GM21717 (cell line): ENCODE measurements around the gene CTSZ.
"Not testable (repeated sequence)": the region's sequence is repeated elsewhere in the genome, so short reads cannot be mapped to it uniquely, and the experiment has no call there.

ENCODE experiments used
- ATAC-seq: cut with Tn5 transposase; IDR thresholded peaks from one replicate; pipeline ENCODE4 v1.9.1; 2021; ENCODE audit warnings: mild to moderate bottlenecking, moderate library complexity; ENCODE audit not compliant: unreplicated experiment

CTSZ gene

DNA sequence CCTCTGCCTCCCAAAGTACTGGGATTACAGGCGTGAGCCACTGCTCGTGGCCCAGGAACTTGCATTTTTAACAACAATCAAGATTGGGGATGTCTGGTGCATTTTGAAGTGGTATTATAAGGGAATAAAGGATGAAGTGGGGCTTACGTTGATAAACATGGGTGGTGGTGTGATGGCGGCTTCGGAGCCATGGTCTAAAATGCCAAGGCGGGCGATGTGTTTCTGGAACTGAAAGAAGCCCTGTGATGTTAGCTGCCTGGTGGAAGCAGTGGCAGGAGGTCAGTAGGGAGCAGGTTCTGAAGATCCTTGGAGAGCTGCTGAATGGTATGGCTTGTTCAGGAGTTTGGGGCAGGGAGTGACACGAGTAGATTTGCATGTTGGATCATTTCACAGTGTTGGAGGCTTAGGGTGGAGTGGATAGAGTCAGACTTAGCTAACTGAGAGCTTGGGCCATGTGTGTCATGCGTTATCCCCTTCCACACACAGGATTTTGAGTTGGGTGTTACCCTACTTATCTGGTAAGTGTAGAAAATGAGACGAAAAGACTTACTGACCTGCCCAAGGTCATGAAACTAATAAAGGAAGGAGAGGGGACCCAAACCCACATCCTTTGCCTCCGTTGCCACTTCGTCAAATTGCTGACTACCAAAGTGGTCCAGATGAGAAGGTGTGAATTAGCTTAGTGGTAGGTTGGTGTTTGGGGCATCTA is 24.5 kb downstream of the CTSZ start:
- ATAC-seq: no peak

DNA sequence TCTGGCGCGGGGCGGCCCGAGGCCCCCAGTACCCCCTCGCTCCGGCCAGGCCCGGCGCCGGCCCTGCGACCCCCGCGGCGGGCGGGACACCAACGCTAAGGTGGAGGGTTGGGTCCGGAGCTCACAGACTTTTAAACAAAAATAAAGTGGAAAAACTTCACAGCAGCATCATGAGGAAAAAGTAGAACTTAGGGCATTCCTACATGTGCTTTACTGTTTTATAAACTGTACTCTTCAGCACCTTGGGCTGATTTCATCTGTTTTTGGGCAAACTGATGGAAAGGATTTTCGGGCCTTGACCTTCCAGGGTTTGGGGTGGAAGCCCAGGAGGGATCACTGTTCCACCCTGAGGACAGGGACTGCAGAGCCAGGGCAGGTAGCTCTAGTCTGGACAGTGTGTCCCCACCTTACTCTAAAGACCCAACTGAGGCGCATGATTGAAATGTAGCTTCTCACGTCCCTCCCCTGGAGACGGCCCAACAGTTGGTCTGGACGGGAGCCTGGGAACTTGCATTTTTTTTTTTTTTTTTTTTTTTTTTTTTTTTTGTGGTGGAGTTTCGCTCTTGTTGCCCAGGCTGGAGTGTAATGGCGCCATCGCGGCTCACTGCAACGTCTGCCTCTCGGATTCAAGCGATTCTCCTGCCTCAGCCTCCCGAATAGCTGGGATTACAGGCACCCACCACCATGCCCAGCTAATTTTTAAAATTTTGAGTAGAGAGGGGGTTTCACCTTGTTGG is 25.3 kb downstream of the CTSZ start:
- ATAC-seq: peak; percentile 24

DNA sequence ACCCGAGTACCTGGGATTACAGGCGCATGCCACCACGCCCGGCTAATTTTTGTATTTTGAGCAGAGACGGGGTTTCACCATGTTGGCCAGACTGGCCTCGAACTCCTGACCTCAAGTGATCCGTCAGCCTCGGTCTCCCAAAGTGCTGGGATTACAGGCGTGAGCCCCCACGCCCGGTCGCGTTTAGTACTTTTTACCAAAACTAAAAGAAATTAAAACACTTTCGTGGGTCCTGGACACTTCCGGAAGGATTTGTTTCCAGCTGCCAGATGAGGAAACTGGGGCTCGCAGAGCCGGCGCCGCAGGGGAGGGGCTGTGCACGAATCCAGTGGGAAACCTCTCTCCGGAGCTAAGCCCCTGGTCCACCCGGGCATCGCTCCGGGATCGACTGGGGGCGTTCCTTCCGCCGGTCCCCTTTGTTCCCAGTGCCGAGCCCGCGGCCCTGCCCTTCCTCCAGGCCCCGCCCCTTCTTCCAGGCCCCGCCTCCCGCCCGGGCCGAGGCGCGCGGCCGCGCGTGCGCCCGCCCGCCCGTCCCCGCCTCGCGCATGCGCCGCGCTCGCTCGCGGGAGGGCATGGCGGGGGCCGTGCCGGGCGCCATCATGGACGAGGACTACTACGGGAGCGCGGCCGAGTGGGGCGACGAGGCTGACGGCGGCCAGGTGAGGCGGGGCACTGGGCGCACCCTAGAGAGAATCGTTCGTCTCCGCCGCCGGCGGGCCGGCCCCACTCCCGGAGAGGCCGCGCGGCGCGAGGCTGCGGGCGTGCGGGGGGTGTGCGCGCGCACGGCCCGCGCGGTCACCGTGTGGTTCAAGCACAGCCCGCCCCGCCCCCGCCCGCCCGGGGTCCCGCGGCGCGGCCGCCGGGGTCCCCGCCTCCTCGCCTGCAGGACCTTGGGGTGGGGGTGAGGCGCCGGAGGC is 26.1 kb downstream of the CTSZ start, which contains the start of gene NELFCD:
NELFCD (plus strand) TSS at position 546 of the 917 bp plus-strand sequence; CDS start at position 600, 54 bp downstream.
- peak; percentile 57 for ATAC-seq

DNA sequence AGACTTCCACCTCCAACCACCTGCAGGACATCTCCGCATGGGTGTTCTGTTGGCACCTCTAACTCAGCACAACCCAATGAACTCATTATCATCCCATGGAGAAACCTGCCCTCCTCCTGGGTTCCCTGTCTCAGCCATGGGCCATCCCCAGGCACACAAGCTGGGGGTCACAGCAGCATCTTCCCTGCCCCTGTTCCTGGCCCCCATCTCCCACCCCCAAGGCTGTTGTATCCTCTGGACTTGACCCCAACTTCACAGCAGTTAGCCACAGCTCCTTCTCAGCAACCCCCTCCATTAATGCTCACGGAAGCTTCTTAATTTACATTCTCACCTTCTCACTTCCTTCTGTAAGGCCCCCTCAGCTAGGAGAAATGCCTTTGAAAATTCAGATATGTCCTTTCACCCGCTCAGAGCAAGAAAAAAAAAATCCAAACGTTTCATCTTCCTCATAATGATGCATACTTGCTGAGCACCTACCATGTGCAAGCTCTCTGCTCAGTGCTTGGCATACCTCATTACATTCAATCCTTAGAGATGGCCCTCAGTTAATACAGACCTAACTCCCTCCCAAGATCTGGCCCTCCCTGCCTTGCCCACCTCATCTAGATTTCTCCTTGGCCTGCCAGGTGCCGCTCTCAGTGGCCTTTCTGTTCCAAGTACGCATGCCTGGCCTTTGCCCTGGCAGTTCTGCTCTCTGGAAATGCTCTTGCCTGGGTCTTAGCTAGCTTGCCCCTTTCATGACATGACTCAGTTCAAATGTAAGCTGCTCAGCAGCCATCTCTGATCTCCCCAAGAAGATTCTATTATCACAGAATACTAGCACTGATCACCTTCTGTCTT is 28.5 kb downstream of the CTSZ start:
- no peak for ATAC-seq

DNA sequence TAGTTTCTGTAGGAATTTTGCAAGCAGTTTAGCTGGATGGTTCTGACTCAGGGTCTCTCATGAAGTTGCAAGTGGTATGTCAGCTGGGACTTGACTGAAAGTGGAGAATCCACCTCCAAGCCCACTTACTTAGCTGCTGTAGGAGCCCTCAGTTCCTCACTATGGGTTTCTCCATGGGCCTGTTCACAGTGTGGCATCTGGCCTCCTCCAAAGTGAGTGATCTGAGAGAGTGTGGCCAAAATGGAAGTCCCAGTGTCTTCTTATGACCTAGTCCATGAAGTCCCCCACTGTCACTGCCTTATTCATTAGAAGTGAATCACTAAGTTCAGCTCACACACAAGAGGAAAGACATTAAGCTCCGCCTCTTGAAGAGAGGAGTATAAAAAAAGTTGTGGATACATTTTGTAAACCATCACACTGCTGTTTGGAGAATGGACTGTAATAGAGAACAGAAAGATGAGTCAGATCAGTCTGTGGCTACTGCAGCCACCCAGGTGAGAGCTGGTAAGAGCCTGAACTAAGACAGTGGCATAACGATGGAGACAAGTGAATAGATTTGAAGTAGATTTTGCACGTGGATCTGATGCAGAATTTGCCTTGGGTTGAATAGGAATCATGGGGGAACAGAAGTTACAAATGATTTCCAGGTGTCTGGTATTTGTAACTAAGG is 30.9 kb downstream of the CTSZ start:
- no peak for ATAC-seq

DNA sequence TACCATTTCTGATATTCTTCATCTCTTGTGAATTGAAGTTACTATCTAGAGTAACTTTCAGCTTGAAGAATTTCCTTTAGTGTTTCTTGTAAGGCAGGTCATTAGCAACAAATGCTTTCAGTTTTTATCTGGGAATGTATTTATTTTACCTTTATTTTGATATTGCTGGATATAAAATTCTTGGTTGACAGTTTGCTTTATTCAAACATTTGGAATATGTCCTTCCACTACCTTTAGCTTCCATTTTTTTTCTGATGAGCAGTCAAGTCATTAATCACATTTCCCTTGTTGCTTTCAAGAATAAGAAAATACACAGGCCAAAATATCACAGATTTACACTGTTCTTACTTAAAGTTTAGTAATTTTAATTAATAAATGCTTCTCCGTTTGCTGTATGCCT is 31.7 kb downstream of the CTSZ start:
- ATAC-seq: no peak

DNA sequence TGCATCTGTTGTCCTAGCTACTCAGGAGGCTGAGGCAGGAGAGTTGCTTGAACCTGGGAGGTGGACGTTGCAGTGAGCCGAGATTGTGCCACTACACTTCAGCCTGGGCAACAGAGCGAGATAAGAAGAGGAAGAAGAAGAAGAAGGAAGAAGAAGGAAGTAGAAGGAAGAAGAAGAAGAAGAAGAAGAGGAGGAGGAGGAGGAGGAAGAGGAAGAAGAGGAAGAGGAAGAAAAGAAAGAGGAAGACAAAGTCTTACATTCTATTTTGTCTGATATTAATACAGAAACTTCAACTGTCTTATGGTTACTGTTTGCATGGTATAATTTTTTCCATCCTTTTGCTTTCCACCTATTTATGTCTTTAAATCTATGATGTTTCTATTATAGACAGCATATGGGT is 33.2 kb downstream of the CTSZ start:
- ATAC-seq: no peak

DNA sequence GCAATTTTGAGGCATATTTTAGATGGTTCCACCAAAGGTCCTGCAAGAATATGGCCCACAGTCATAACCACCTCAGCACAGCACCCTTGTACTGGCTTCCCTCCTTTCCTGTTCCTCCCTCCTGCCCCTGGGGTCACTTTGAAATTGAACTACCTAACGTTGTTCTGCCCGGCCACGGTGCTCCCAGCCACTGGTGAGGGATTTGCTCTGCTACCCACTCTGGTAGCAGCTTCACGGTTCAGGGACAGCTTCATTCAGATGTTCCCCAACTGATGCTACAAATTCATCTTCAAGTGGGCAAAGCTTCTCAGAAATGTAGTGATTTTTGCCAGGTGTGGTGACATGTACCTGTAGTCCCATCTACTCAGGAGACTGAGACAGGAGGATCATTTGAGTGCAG is 33.9 kb downstream of the CTSZ start:
- no peak for ATAC-seq

DNA sequence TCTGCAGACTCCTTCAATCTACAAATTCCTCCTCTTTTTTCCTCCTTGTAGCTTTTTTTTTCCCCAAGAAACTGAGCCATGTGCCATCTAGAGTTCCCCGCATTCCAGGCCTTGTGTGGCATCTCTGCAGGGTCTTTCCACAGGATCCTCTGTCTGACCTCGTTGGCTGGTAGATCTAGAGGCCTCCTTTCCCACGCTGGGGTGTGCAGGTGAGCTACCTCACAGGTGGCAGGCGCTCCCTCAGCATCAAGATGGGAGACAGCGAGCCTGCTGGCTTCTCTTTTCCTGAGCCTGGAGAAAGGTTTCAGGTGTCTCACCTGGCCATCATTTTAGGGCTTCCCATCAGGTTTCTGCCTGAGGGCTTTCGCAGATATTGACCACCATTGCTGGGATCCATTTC is 35.6 kb downstream of the CTSZ start:
- no peak for ATAC-seq

DNA sequence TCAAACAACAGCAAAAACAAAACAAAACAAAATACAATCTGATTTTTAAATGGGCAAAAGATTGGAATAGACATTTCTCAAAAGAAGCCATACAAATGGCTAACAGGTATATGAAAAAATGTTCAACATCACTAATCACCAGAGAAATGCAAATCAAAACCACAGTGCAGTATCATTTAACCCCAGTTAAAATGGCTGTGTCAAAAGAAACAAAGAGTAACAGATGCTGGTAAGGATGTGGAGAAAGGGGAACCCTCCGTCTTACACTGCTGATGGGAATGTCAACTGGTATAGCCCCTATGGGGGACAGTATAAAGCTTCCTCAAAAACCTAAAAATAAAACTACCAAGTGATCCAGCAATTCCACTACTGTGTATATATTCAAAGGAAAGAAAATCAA is 36.9 kb downstream of the CTSZ start:
- ATAC-seq: no peak

DNA sequence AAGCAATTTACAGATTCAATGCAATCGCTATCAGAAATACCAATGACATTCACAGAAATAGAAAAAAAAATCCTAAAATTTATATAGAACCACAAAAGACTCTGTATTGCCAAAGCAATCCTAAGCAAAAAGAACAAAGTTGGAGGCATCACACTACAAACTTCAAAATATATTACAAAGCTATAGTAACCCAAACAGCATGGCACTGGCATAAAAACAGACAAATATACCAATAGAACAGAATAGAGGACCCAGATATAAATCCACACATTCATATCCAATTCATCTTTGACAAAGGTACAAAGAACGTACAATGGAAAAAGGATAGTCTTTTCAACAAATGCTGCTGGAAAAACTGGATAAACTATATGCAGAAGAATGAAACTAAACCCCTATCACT is 37.6 kb downstream of the CTSZ start:
- no peak for ATAC-seq

DNA sequence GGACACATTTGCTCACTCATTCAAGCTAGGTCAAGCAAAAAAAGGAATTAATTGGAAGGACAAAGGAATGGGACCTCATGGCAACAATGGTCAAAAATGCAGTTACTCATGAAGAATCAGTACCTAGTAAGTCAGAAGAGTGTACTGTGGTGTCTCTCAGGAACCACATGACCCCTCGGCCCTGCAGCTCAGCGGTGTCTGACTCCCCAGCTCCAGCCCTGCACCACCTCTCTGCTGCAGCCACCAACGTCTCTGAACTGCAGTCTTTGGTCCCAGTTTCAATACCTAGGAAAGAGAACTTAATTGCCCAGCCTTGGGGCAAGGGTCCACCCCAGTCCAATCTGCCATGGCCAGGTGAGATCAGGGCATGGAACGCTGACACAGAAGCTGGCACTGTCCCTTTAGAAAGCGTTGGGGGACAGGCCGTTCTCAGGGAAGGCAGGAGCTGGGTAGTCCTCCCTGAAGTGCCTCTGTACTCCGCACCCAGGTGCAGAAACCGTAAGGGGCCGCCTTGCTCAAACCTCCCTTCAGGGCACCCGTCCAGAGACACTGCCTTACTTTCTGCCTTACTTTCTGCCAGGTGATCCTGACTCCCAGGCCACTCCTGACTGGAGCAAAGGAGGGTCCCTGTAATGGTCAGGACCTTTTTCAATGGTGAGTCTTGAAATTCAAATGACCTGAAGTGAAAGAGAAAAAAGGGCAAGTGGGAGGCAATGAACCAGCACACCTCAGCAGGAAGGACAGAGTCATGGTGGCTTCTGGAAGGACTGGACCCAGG is 39.2 kb downstream of the CTSZ start:
- ATAC-seq: no peak

DNA sequence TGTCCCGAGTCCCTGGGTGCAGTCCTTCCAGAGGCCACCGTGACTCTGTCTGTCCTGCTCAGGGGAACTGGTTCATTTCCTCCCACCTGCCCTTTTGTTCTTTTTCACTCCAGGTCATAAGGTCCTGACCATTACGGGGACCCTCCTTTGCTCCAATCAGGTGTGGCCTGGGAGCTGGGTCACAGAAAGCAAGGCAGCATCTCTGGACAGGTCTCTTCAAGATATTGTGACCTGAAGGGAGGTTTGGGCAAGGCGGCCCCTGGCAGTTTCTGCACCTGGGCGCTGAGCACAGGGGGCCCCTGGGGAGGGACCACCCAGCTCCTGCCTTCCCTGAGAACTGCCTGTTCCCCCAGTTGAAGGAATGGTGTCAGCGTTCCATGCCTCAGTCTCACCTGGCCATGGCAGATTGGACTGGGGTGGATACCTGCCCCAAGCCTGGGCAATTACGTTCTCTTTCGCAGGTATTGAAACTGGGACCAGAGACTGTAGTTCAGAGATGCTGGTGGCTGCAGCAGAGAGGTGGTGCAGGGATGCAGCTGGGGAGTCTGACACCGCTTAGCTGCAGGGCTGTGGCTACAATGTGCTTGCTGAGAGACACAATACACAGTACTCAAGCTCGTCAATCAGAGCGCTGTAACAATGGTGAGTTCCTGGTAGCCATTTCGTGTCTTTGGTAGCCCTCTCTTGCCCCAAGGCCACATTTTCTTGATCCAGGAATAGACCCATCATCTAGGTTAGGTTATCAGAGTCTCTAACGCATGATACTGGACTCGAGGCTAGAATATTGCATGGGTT is 41.6 kb downstream of the CTSZ start:
- ATAC-seq: no peak

DNA sequence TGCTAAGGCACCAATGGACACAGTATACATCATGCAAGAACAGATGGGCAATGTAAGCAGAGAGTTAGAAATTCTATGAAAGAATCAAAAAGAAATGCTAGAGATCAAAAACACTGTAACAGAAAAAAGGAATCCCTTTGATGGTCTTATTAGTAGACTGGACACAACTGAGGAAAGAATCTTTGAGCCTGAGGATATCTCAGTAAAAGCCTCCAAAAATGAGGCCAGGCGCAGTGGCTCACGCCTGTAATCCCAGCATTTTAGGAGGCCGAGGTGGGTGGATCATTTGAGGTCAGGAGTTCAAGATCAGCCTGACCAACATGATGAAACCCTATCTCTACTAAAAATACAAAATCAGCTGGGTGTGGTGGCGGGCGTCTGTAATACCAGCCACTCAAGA is 43.1 kb downstream of the CTSZ start:
- ATAC-seq: not testable (repeated sequence)

DNA sequence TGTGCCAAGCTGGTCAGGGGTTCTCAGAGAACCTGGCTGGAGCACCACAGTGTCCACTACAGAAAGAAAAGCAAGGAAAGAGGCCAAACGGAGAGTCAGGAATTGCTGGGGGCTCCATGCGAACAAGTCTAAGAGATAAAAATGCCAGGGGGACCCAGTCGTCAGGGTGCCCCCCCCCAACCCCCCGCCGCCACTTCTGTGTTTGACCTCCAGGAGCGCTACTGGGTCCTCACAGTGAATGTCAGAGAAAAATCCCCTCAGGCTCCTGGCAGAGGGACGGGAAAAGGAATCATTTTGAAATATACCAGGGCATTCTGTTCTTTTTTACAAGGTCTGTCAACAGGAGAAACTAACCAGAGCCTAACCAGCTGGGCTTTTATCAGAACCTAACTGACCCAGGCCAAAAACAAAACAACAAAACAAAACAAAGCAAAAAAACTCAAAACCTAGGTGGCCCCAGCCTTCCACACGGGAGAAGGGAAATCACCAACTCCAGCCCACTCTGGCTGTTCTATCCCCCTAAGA is 43.9 kb downstream of the CTSZ start:
- no peak for ATAC-seq

DNA sequence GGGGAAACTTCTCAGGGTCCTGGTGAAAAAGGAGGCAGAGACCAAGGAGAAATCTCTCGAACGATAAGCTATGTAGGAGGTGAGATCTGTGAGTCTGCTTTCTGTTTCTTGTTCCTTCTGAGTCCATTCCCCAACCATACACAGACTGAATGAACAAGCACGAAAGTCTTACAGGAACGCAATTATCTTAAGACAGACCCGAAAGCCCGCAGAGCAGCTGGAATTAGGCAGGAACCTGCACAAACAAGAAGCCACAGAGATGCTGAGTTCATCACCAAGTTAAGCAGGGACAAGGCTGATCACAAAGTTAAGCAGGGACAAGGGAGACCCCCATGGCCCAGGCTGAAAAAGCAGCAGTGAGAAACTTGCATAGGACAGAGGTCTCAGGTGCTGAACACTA is 47.4 kb downstream of the CTSZ start:
- ATAC-seq: no peak

DNA sequence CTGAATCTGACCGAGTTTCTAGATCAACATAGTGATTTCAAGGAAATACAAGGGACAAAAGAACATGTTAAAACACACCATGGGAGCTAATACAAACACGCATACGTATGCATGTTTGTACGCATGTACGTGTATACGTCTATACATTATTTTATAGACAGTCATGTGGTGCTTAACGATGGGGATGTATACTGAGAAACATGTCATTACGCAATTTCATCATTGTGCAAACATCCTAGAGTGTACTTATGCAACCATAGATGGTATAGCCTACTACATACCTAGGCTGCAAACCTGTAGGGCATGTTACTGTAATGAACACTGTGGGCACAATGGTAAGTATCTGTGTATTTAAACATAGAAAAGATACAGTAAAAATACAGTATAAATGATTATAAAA is 51.0 kb downstream of the CTSZ start:
- no peak for ATAC-seq

DNA sequence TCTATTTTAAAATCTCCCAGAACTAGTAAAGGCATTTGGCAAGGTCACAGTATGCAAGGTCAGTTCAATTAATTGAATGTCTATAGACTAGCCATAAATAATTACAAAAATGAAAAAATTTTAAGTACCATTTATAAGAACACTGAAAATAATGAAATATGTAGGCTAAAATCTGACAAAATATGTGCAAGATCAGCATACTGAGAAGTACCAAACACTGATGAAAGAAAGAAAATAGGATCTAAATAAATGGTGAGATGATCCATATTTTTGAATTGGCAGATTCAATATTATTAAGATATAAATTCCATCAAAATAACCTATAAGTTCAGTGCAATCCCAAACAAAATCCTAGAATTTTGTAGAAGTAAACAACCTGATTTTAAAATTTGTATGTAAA is 54.0 kb downstream of the CTSZ start:
- ATAC-seq: no peak
